Erythroblast (primary cell): ENCODE measurements around the gene C1orf87.

Source experiments
- GATA1 ChIP-seq: IDR thresholded peaks from 2 replicates; pipeline ENCODE4 v1.6.1; 2011; ENCODE audit warnings: low read depth, mild to moderate bottlenecking, control low read depth, low read length, moderate library complexity
- POLR2A ChIP-seq: IDR thresholded peaks from 2 replicates; pipeline ENCODE4 v1.6.1; 2011; ENCODE audit warnings: mild to moderate bottlenecking, low read length

GRCh38 chr1:60033066-60033465 is 40.5 kb downstream of the C1orf87 start:
- TF ChIP-seq POLR2A (no peak), GATA1 (no peak)
